PFSK-1 (cell line): ENCODE data around the gene FGGY.

Source experiments
- FOXP2 ChIP-seq: optimal IDR thresholded peaks from 2 replicates; pipeline ENCODE3; 2011; ENCODE audit warnings: borderline replicate concordance, control low read depth, inconsistent platforms; ENCODE audit not compliant: insufficient read depth; ENCODE audit errors: extremely low read length, extremely low read depth
- POLR2AphosphoS5 ChIP-seq: IDR thresholded peaks from 2 replicates; pipeline ENCODE4 v1.6.1; 2012; ENCODE audit warnings: low read depth, mild to moderate bottlenecking, control low read depth, low read length, moderate library complexity
- SIN3A ChIP-seq: IDR thresholded peaks from 2 replicates; pipeline ENCODE4 v1.6.1; 2012; ENCODE audit warnings: mild to moderate bottlenecking, low read length, moderate library complexity, borderline replicate concordance; ENCODE audit not compliant: insufficient read depth
- TAF1 ChIP-seq: IDR thresholded peaks from 2 replicates; pipeline ENCODE4 v1.6.1; 2012; ENCODE audit warnings: low read length, control low read depth, borderline replicate concordance; ENCODE audit not compliant: insufficient read depth
- TF ChIP-seq, protein P1 (sequence below), 2 experiments: IDR thresholded peaks; 2 replicates each; pipeline versions ENCODE4 v1.6.1 to v1.8.0; 2011 to 2012; ENCODE audit warnings: low read depth in 2 of 2, low read length in 2 of 2, control low read depth in 1 of 2, inconsistent platforms in 1 of 2, mild to moderate bottlenecking in 1 of 2, moderate library complexity in 1 of 2; ENCODE audit not compliant: insufficient read depth in 1 of 2

FGGY gene

DNA sequence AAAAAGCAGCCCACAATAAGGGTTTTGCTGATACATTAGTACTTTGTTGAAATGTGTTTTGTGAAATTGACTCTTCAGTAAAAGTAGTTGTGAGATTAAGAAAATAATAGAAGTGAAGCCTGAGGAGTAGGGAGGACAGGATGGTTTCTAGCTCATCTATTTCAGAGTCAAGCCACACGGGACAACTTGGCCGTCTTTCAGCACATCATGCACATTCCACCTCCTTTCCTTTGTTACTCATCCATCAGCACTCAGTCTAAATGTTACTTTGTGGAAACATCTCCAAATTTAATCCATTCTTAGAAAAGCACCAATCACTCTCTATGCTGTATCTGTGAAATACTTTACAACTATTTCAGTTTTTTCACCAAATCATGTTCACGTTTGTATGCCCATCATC is 223.3 kb downstream of the FGGY start:
- TF ChIP-seq POLR2AphosphoS5, result no peak
- TF ChIP-seq TAF1, result no peak
- no peak for TF ChIP-seq FOXP2
- TF ChIP-seq, protein P1, sequence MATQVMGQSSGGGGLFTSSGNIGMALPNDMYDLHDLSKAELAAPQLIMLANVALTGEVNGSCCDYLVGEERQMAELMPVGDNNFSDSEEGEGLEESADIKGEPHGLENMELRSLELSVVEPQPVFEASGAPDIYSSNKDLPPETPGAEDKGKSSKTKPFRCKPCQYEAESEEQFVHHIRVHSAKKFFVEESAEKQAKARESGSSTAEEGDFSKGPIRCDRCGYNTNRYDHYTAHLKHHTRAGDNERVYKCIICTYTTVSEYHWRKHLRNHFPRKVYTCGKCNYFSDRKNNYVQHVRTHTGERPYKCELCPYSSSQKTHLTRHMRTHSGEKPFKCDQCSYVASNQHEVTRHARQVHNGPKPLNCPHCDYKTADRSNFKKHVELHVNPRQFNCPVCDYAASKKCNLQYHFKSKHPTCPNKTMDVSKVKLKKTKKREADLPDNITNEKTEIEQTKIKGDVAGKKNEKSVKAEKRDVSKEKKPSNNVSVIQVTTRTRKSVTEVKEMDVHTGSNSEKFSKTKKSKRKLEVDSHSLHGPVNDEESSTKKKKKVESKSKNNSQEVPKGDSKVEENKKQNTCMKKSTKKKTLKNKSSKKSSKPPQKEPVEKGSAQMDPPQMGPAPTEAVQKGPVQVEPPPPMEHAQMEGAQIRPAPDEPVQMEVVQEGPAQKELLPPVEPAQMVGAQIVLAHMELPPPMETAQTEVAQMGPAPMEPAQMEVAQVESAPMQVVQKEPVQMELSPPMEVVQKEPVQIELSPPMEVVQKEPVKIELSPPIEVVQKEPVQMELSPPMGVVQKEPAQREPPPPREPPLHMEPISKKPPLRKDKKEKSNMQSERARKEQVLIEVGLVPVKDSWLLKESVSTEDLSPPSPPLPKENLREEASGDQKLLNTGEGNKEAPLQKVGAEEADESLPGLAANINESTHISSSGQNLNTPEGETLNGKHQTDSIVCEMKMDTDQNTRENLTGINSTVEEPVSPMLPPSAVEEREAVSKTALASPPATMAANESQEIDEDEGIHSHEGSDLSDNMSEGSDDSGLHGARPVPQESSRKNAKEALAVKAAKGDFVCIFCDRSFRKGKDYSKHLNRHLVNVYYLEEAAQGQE (IDR thresholded peaks at IDR 0.05; ENCODE audit: insufficient read depth in 1 of 2, low read depth in 2 of 2, low read length in 2 of 2), result no peak
- no peak for TF ChIP-seq SIN3A

DNA sequence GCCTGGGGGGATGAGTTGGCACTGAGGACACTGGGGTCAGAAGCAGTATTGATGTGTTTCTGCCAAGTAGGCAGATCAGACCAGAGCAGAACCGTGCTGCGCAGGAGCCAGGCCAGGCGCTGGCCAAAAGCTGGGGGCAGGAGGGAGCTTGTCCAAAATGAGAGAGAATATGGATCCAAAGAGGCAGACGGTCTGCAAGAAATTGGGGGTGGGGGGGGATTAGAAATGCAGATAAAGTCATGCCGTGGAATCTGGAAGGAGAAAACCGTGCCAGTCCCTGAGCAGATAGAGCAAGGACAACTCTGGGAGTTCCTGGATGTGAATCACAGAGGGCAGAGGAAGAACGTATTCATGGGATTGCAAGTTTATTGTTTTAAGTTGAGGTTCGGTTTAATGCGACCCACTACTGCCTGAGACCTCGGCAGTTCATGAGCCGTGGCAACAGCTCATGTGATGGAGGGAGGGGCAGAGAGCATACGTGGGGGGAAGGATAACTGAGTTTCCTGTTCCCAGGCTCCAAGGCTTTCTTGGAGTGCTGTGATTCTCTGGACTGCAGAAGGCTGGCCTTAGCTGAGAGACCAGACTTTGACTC is 224.0 kb downstream of the FGGY start:
- no peak for TF ChIP-seq POLR2AphosphoS5
- TF ChIP-seq TAF1, result peak; percentile 28; the same call in 1 of the 2 replicates

DNA sequence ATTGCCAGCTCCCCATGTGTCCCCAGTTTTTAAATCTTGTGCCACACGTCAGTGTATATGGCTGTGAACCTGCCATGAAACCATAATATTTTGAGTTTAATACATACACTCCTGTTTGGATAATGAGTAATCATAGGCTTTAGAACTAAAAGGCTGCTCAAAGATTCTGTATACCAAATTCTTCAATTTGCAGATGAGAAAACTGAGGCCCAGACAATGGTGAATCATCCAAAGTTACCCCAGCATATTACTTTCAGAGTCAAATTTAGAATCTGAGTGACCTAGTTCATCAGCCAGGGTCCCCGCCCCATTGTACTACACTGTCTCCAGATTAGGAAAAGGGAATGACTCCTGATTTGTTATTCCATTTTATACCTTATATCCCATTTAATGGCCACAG is 224.6 kb downstream of the FGGY start:
- TF ChIP-seq, protein P1 (IDR thresholded peaks at IDR 0.05; ENCODE audit: insufficient read depth in 1 of 2, low read depth in 2 of 2, low read length in 2 of 2), result no peak
- TF ChIP-seq FOXP2 (no peak), TAF1 (no peak), SIN3A (no peak), POLR2AphosphoS5 (no peak)

DNA sequence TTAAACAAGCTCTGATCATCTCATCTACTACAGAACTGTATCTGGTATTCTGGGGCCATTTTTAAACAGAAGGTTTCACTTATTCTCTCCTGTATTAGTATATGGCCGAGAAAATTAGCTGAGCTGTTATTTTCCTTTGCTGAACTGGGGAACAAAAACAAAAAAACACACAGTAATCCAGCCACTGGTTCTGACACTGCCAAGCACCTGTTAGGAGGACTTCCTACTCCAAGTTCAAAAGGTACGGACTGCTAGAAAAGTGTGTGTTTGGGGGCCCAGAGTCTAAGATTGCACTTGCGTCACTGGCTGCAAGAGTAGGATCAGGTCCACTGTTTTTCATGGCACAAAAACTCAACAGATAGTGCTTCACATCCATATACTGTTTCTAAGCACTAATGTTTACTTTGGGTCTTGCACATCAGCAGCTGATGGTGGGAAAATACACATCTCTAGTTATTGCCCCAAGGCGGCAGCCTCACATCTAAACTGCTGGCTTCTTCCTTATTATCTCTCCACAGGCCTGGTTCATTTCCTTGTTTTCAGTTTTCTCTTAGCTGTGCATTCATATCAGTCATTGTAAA is 226.1 kb downstream of the FGGY start:
- no peak for TF ChIP-seq SIN3A
- no peak for TF ChIP-seq FOXP2
- TF ChIP-seq, protein P1 (IDR thresholded peaks at IDR 0.05; ENCODE audit: insufficient read depth in 1 of 2, low read depth in 2 of 2, low read length in 2 of 2), result no peak

DNA sequence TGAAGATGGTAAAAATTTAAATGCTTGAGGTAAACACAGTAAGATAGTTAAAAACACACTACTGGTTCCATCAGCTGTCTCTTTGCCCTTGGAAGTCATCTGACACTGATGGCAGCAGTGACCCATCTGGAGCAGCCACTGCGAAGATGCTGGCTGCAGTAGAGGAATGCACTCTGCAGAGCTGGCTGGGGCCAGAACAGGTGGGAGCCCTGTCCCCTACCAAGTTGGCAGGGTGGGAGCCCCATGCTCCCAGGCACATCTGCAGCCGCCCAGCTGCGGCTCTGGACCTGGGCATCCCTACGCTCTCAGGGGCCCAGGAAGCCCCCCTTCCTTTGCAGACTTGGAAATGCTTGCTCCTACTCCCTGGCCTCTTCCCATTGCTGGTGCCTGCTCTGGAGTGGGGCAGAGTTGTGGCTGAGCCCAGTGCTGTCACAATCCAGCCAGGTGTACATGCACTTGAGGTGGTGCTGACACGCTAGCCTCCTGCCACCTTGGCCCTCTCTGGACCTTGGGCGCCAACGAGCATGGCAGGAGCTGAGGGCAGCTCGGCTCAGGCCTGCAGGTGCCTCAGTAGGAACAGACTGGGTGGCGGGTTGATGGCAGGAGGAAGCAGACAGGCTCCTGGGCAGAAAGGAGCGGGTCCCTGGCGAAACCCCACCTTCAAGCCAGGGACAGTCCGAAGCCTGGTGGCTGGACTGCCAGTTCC is 227.0 kb downstream of the FGGY start:
- no peak for TF ChIP-seq POLR2AphosphoS5

DNA sequence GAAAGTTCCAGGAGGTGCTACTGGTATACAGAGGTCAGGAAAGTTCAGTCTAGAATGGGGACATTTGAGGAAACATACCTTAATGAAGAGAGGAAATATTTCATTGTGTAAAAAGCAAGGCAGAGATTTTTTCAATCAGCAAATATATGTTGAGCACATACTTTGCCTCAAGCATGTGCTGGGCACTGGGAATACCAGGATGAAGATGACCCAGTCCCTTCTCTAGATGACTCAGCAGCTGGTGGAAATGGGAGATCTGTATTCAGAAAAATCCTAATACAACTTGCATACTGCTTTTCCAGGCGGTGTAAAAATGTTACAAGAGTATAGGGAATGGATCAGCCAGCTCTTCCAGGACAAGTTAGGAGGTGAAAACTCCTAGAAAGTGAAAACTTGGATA is 229.3 kb downstream of the FGGY start:
- TF ChIP-seq SIN3A, result no peak
- TF ChIP-seq POLR2AphosphoS5, result no peak
- TF ChIP-seq TAF1, result no peak
- TF ChIP-seq, protein P1 (IDR thresholded peaks at IDR 0.05; ENCODE audit: insufficient read depth in 1 of 2, low read depth in 2 of 2, low read length in 2 of 2), result no peak
- no peak for TF ChIP-seq FOXP2
